HL-60 (cell line): Measurements from ENCODE around the gene MRGPRF.

Experiments
- CTCF ChIP-seq: IDR thresholded peaks from one replicate; pipeline ENCODE4 v1.5.1; 2011; ENCODE audit warnings: low read length, control low read depth, inconsistent platforms; ENCODE audit not compliant: insufficient read depth
- GABPA ChIP-seq: IDR thresholded peaks from 2 replicates; pipeline ENCODE4 v1.6.1; 2012; ENCODE audit warnings: low read depth
- POLR2AphosphoS5 ChIP-seq: IDR thresholded peaks from 2 replicates; pipeline ENCODE4 v1.6.1; 2012; ENCODE audit warnings: low read depth
- REST ChIP-seq: IDR thresholded peaks from 2 replicates; pipeline ENCODE4 v1.6.1; 2012; ENCODE audit warnings: low read depth; ENCODE audit not compliant: insufficient replicate concordance

DNA sequence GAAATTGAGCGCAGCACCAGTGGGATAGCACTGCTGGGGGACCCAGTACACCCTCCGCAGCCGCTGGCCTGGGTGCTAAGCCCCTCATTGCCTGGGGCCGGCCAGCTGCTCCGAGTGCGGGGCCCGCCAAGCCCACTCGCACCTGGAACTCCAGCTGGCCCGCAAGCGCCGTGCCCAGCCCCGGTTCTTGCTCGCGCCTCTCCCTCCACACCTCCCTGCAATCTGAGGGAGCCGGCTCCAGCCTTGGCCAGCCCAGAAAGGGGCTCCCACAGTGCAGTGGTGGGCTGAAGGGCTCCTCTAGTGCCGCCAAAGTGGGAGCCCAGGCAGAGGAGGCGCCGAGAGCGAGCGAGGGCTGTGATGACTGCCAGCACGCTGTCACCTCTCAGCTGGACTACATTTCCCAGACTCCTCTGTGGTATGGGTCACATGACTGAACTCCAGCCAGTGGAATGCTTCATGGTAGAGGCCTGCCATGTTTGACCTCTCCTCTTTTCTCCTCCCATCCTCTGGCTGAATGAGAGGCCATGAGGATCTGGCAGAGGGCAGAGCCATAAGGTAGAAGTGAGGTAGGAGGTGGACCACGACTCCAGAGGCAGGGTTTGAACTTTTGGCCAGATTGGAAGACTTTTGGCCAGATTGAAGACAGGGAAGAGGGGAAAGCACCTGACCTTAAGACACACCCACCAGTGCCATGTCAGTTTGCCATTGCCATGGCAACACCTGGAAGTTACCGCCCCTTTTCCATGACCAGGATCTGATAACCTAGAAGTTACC, 38.4 kb downstream of the MRGPRF start:
- no peak for TF ChIP-seq CTCF
- TF ChIP-seq POLR2AphosphoS5 = no peak
- TF ChIP-seq GABPA = no peak
- TF ChIP-seq REST = no peak
